Liver (tissue), 9 donors: ENCODE measurements around the gene IFIT1B. TPM values are rescaled to one million over a fixed set of nuclear protein-coding genes. Genes with fewer than 3 reads are reported as not detected.

Experiments
- DNase-seq: peaks from one replicate; pipeline ENCODE4 v3.0.0-alpha.2; 2017; ENCODE audit warnings: low spot score
- H3K27ac ChIP-seq, 2 donors: one replicate each; pipeline ENCODE4 v1.7.0; 2013; ENCODE audit warnings: inconsistent platforms in 2 of 2, low read length in 2 of 2, control low read depth in 1 of 2, low read depth in 1 of 2, mild to moderate bottlenecking in 1 of 2
- H3K27me3 ChIP-seq, 4 donors: one replicate each; pipeline versions ENCODE4 v1.6.1 to v1.7.0; 2013; ENCODE audit warnings: low read length in 3 of 4, inconsistent platforms in 1 of 4, mild to moderate bottlenecking in 1 of 4, moderate library complexity in 1 of 4; ENCODE audit not compliant: control insufficient read depth in 4 of 4, insufficient read depth in 4 of 4
- H3K36me3 ChIP-seq, 4 donors: one replicate each; pipeline versions ENCODE4 v1.6.1 to v1.7.0; 2013; ENCODE audit warnings: low read length in 3 of 4, mild to moderate bottlenecking in 3 of 4, low read depth in 1 of 4, moderate library complexity in 1 of 4; ENCODE audit not compliant: control insufficient read depth in 4 of 4, insufficient read depth in 3 of 4
- H3K4me1 ChIP-seq, 4 donors: one replicate each; pipeline versions ENCODE4 v1.6.1 to v1.7.0; 2013; ENCODE audit warnings: low read length in 3 of 4, mild to moderate bottlenecking in 3 of 4, moderate library complexity in 1 of 4; ENCODE audit not compliant: control insufficient read depth in 4 of 4, insufficient read depth in 4 of 4
- H3K4me3 ChIP-seq, 3 donors: one replicate each; pipeline versions ENCODE4 v1.6.1 to v1.7.0; 2013; ENCODE audit warnings: low read length in 3 of 3, control low read depth in 1 of 3, low read depth in 1 of 3, mild to moderate bottlenecking in 1 of 3
- H3K9ac ChIP-seq, 2 donors: one replicate each; pipeline ENCODE4 v1.7.0; 2013; ENCODE audit warnings: low read length in 2 of 2, mild to moderate bottlenecking in 2 of 2, moderate library complexity in 2 of 2, control low read depth in 1 of 2, low read depth in 1 of 2
- H3K9me3 ChIP-seq, 4 donors: one replicate each; pipeline versions ENCODE4 v1.6.1 to v1.7.0; 2013; ENCODE audit warnings: low read length in 3 of 4; ENCODE audit not compliant: control insufficient read depth in 4 of 4
- ATF3 ChIP-seq: IDR thresholded peaks from 2 replicates; pipeline ENCODE4 v1.6.1; 2016; ENCODE audit warnings: antibody characterized with exemption
- CTCF ChIP-seq: fragments of 150-350 bp; IDR thresholded peaks from 2 replicates; pipeline ENCODE4 v1.5.1; 2017; ENCODE audit warnings: improper control_type of control experiment, low read depth, low read length; ENCODE audit not compliant: missing input control
- EGR1 ChIP-seq, 2 donors: IDR thresholded peaks; 2 replicates each; pipeline ENCODE4 v1.6.1; 2016 to 2018; ENCODE audit warnings: antibody characterized with exemption in 2 of 2, low read depth in 2 of 2
- FOXA1 ChIP-seq: IDR thresholded peaks from 2 replicates; pipeline ENCODE4 v1.6.1; 2016; ENCODE audit warnings: antibody characterized with exemption
- FOXA2 ChIP-seq: IDR thresholded peaks from 2 replicates; pipeline ENCODE4 v1.6.1; 2016; ENCODE audit warnings: antibody characterized with exemption
- GABPA ChIP-seq, 2 donors: IDR thresholded peaks in 1 of 2; conservative IDR thresholded peaks in 1 of 2; 2 replicates each; pipeline ENCODE4 v1.6.1; 2016; ENCODE audit warnings: antibody characterized with exemption in 2 of 2, mild to moderate bottlenecking in 1 of 2, moderate library complexity in 1 of 2
- HNF4A ChIP-seq, 2 donors: conservative IDR thresholded peaks; 2 replicates each; pipeline ENCODE4 v1.6.1; 2016; ENCODE audit warnings: antibody characterized with exemption in 2 of 2, mild to moderate bottlenecking in 2 of 2
- HNF4G ChIP-seq: IDR thresholded peaks from 2 replicates; pipeline ENCODE4 v1.6.1; 2016; ENCODE audit warnings: antibody characterized with exemption
- JUND ChIP-seq, 2 donors: IDR thresholded peaks; 2 replicates each; pipeline ENCODE4 v1.6.1; 2016; ENCODE audit warnings: antibody characterized with exemption in 2 of 2
- MAX ChIP-seq: IDR thresholded peaks from 2 replicates; pipeline ENCODE4 v1.6.1; 2016; ENCODE audit warnings: antibody characterized with exemption
- NR2F2 ChIP-seq: IDR thresholded peaks from 2 replicates; pipeline ENCODE4 v1.6.1; 2016; ENCODE audit warnings: antibody characterized with exemption
- REST ChIP-seq: IDR thresholded peaks from 2 replicates; pipeline ENCODE4 v1.6.1; 2016; ENCODE audit warnings: antibody characterized with exemption, mild to moderate bottlenecking
- RXRA ChIP-seq, 2 donors: IDR thresholded peaks; 2 replicates each; pipeline ENCODE4 v1.6.1; 2017 to 2018; ENCODE audit warnings: antibody characterized with exemption in 2 of 2, mild to moderate bottlenecking in 1 of 2
- SP1 ChIP-seq: IDR thresholded peaks from 2 replicates; pipeline ENCODE4 v1.6.1; 2018; ENCODE audit warnings: antibody characterized with exemption, mild to moderate bottlenecking
- TAF1 ChIP-seq: conservative IDR thresholded peaks from 2 replicates; pipeline ENCODE4 v1.6.1; 2016; ENCODE audit warnings: antibody characterized with exemption, mild to moderate bottlenecking
- YY1 ChIP-seq: IDR thresholded peaks from 2 replicates; pipeline ENCODE4 v1.6.1; 2016; ENCODE audit warnings: antibody characterized with exemption, mild to moderate bottlenecking
- polyA plus RNA-seq, 2 donors: library from polyadenylated mRNA; stranded (reverse) in 1 of 2; unstranded in 1 of 2; fragments of 200-250 nt in 1 of 2; fragments of >200 nt in 1 of 2; fragmentation: Nextera tagmentation in 1 of 2; extraction: Ambion mirVana in 1 of 2; gene quantifications; one replicate each; pipeline versions ENCODE4 v1.2.1 to v1.2.3, GENCODE V29; 2013 to 2015
- total RNA-seq, 2 donors: library from RNA; depleted of rRNA; stranded (reverse); fragments of >200 nt; gene quantifications; one replicate each; pipeline ENCODE4 v1.2.3, GENCODE V29; 2014
- TF ChIP-seq, protein P1 (sequence below): IDR thresholded peaks from 2 replicates; pipeline ENCODE4 v1.6.1; 2016; ENCODE audit warnings: antibody characterized with exemption
- donor health status: healthy.
- donor health status: healthy.
- donor health status: healthy.
- donor health status: healthy.
- donor health status: healthy.

IFIT1B gene
- total and polyA plus RNA-seq, 4 donors: 0.15 to 13.3 TPM; not detected in 2

DNA sequence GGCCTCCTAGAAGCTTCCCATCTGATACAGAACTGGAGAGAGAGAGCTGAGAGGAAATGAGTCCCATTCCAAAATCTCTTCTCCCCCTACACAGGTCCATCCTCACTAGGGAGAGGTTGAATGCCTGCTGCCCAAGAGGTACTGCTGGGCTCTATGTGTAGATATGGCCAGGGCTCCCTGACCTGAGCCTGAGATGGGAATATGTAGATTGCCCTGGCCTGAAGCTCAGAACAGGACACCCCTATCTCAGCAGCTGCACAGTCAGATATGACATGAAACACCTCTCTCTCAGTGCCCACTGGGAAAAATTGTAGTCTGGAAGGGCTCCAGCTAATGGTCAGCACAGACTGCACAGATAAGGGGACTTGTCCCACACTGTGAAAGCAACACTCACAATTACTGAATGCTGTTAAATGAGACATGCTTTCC is 3.1 kb upstream of the IFIT1B start:
- TF ChIP-seq ATF3: no peak
- TF ChIP-seq SP1: no peak
- TF ChIP-seq NR2F2: no peak
- no peak for TF ChIP-seq FOXA2
- TF ChIP-seq FOXA1: no peak
- TF ChIP-seq HNF4A (conservative IDR thresholded peaks at IDR 0.05): no peak
- no peak for TF ChIP-seq RXRA (IDR thresholded peaks at IDR 0.05)
- TF ChIP-seq GABPA (IDR thresholded peaks at IDR 0.05 in 1 of 2, conservative IDR thresholded peaks at IDR 0.05 in 1 of 2): no peak
- no peak for TF ChIP-seq MAX
- no peak for TF ChIP-seq YY1
- TF ChIP-seq, protein P1, sequence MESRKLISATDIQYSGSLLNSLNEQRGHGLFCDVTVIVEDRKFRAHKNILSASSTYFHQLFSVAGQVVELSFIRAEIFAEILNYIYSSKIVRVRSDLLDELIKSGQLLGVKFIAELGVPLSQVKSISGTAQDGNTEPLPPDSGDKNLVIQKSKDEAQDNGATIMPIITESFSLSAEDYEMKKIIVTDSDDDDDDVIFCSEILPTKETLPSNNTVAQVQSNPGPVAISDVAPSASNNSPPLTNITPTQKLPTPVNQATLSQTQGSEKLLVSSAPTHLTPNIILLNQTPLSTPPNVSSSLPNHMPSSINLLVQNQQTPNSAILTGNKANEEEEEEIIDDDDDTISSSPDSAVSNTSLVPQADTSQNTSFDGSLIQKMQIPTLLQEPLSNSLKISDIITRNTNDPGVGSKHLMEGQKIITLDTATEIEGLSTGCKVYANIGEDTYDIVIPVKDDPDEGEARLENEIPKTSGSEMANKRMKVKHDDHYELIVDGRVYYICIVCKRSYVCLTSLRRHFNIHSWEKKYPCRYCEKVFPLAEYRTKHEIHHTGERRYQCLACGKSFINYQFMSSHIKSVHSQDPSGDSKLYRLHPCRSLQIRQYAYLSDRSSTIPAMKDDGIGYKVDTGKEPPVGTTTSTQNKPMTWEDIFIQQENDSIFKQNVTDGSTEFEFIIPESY: no peak
- DNase-seq: no peak
- Histone ChIP-seq H3K9ac (peak overlapping the region in 1 of 2 donors; percentile 64), H3K9me3 (no peaks in the 10 kb centered on the region), H3K36me3 (no peaks in the 10 kb centered on the region), H3K27ac (peak overlapping the region; percentile 91 to 94), H3K27me3 (no peaks in the 10 kb centered on the region), H3K4me3 (no peak overlapping the region), H3K4me1 (peaks cover 4 to 35% (median 22%) of the 10 kb centered on the region in 4 donors)

DNA sequence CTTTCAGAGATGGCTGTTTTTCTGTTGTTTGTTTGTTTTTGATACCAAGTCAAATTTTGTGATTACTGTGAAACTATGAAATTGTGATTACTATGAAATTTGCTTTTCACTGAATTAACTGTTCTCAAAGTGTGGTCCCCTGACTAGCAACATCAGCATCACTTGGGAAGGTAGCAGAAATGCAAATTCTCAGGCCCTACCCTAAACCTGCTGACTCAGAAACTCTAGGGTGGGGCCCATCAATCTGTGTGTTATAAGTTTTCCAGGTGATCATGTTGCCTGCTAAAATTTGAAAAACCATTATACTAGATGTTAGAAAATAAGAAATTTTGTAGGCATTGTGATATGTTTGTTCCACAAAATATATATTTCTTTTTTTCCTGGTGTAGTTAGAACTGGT is 1.2 kb downstream of the IFIT1B start:
- TF ChIP-seq HNF4A (conservative IDR thresholded peaks at IDR 0.05) (no peak), EGR1 (IDR thresholded peaks at IDR 0.05; ENCODE audit: low read depth in 2 of 2) (no peak), FOXA2 (no peak), RXRA (IDR thresholded peaks at IDR 0.05) (no peak), ATF3 (no peak), HNF4G (no peak), NR2F2 (no peak), TAF1 (no peak), CTCF (no peak), JUND (IDR thresholded peaks at IDR 0.05) (no peak), REST (no peak)
- TF ChIP-seq, protein P1: no peak
- no peak for DNase-seq

More for the DNA sequence above, 1.2 kb downstream of the IFIT1B start:
- Histone ChIP-seq H3K9ac (no peak overlapping the region), H3K4me1 (peaks cover 2 to 15% (median 11%) of the 10 kb centered on the region in 4 donors), H3K27me3 (no peaks in the 10 kb centered on the region), H3K36me3 (no peaks in the 10 kb centered on the region), H3K9me3 (no peaks in the 10 kb centered on the region), H3K27ac (no peak overlapping the region), H3K4me3 (no peak overlapping the region)
